Left colon (tissue), 2 donors: ENCODE measurements around the gene IQGAP2. TPM values are rescaled to one million over a fixed set of nuclear protein-coding genes. Genes with fewer than 3 reads are reported as not detected.
A peak's percentile ranks its signal among the peaks of the same experiment; 100 is the strongest.
"Not testable (repeated sequence)": the region's sequence is repeated elsewhere in the genome, so short reads cannot be mapped to it uniquely, and the experiment has no call there.

ENCODE experiments used
- ATAC-seq: fragments of 200-7000 bp; cut with Tn5 transposase; one replicate; pipeline ENCODE4 v1.9.1; 2020; ENCODE audit warnings: mild to moderate bottlenecking, moderate library complexity
- DNase-seq, 2 donors: peaks; one replicate each; pipeline ENCODE4 v3.0.0-alpha.2; 2020
- intact Hi-C, 2 donors: fragments of 100-400 bp; cut with DNase I in 1 of 2; cut with micrococcal nuclease in 1 of 2; formaldehyde crosslinking; loops; one replicate each; pipeline versions ENCODE4 v1.11.2 to v1.14.0; 2022; cut with DNase I, micrococcal nuclease
- total RNA-seq, 2 donors: library from RNA; stranded (reverse); fragmentation: NEBNext Ultra II Directional; extraction: Animal tissue kit (Norgen Biotek cat#: 25700); gene quantifications; one replicate each; pipeline ENCODE4 v1.2.1, GENCODE V29; 2021
- donor health status: DM: no; HTN: no; CAD: no.
- donor health status: DM: yes; HTN: yes; CAD: no.

Gene IQGAP2
- total RNA-seq, 2 donors from 2014 or later, result 104 to 123 TPM

DNA sequence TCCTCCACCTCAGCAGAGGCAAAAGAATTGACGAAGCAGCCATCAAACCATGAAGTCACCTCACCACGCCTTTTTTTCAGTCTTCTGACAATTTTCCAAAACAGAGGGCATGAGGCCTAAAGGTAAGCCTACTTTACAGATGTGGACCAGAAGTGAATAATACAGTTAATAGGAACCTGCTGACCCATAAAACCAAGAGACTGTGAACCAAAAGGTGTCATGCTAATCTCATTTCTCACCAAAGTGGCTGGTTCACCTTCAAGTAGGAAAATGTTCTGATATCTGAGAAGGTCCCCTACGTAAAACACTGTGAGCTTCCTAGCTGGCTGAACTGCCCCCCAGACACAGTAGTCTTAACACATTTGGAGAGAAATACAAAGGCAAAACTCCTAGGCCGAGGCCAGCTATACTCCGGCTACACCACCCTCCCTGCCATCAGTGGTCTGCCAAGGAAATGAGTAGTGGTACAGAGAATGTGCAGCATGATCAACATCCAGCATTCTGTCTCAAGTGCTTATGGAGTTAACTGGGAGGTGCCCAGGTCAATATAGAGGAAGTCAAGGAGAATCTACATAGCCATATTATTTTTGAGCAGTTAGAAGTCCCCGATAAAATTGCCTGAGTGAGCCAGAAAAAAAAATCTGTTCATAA lies 239.4 kb downstream of the IQGAP2 start:
- intact Hi-C loops, result no loop called here
- DNase-seq (no peak), ATAC-seq (no peak)

DNA sequence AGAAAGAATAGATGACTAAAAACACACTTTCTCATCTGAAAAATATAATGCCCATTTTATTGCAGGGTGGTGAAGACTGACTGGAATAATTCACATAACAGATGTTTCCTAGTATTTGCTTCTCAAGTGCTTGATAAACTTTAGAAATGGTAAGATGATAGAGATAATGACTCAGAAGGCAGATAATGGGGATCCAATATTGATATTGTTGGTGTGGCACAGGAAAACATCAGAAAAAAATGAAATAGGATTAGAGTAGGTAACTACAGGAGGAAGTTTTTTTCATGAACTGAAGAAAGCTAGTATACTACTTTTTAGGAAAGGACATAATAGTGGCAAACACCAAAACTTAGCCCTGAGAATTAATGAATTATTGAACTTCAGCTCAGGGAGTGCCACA lies 240.3 kb downstream of the IQGAP2 start:
- no peak for ATAC-seq
- intact Hi-C loops, result no loop called here

DNA sequence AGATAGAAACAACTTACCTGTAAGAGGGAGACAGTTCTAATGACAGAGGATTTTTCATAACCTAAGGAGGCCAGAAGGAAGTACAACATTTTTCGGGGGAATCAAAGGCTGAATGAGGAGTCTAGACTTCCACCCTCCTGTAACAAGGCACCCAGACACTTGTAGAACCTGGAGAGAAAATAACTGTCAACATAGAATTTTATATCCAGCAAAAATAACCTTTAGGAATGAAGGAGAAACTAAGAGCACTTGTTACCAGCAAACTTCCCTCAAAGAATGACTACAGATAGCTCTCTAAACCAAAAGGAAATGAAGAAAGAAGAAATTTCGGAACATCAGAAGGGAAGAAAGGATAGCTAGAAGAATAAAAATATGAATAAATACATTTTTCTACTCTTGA lies 246.1 kb downstream of the IQGAP2 start:
- no peak for DNase-seq
- ATAC-seq, result no peak
- intact Hi-C loops, result no loop called here

More for the DNA sequence above, 240.3 kb downstream of the IQGAP2 start:
- no peak for DNase-seq

DNA sequence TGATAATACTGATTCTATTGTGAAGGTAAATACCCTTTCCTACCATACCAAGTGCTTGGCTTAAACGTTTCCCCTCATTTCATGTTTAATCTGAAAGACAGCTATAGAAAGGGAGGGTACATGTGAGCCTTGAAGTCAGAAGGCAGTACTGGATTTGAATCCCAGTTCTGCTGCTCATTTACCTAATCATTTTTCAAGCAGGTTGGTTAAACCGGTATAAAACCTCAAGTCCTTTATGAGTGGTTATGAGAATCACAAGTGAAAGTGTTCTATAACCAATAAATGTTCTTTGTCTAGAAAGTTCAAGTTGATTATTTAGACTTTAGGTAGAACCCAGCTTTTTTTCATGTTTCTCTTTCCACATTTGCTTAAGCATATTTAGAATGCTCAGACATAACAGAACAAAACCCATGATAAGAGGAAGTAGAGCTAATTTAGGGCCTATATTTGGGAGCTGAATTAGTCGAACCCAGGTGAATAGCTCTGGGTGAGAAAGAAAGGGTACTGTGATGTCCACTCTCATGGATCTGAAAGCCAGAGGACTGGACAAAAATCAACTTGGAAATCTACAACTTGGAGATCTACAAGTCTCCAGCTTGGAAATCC lies 249.8 kb downstream of the IQGAP2 start:
- ATAC-seq (no peak), DNase-seq (no peak)
- intact Hi-C loops, result no loop called here

DNA sequence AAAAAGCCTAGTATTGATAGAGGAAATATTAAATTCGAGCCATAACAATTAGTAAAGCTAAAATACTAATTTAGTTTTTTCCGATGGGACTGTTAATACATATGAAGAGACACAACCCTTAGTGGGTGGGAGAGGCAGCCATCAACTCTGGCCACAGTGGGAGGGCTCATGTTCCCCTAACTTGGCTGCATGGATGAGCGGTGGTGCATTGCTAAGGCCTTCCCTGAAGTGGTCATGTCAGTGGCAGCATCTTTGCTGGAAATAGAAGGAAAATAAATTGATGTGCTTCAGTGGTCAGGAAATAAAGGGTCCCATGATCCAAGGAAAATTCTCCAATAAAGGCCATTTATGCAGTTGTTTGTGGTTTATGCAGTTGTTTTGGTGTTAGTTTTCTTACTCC lies 254.0 kb downstream of the IQGAP2 start:
- intact Hi-C loops, result no loop called here
- ATAC-seq (no peak), DNase-seq (no peak)

DNA sequence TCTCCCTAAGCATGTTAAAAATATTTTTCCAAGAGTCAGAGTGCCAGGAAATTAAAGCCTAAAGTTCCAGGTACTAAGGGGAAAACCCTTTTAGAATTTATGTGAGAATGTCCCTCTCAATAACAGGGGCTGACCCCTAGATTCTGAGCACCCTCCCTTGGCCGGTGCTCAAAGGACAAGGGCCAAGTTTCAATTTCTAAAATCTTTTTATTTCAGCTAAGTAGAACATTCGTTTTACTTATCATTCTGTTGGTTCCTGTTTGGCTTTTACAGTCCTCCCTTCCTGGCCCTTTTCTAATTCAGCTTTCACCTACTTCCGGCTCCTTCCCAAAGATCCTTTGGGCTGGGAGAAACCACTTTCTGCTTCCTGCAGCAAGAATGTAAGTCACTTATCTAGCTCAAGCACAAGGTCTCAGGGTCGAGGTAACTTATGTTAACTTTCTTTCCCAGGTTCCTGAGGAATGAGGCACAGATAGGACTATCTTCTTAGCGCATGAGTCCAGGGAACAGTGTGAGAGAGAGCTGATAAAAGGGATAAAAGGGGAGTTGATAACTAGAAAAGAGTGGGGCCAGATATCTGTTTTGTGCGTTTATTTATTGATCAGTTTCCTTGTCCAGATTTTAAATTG lies 254.7 kb downstream of the IQGAP2 start:
- intact Hi-C loops, result no loop called here
- DNase-seq (no peak), ATAC-seq (no peak)

DNA sequence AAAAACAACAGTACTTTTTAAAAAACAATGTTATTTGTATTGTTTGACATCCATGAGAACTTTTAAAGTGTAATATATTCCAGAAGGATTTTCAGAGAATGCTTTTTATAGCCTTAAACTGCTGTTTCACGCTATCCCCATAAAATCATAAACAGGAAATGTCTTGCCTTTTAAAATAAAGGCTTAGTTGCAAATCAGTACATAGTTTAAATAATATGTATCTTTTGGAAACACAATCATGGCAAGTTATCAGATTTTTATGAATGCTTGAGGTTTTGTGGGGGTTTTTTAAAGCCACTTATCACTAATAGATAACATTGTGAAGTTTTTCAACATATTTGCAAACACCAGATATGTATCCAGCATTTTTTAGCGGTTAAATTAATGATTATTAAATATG lies 257.3 kb downstream of the IQGAP2 start:
- DNase-seq (no peak), ATAC-seq (no peak)
- intact Hi-C loops, result no loop called here

DNA sequence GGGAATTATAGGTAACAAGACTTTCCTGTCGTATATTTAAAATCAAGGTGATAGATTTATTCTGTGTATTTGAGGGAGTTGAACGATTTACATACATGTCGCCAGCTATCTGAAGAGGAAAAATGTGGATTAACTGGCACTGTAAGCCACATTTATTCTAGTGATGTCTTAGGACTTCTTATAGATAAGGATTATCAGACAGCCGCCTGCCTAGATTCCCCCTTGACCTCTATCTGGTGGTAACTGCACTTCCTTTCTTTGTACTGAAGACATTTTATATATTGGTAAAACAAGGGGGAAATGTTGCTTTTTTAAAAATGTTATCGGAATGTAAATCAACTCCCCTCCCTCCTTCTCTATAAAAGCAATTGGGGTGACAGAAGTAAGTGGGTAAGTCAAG lies 259.4 kb downstream of the IQGAP2 start:
- DNase-seq (no peak), ATAC-seq (no peak)
- intact Hi-C loops, result no loop called here

DNA sequence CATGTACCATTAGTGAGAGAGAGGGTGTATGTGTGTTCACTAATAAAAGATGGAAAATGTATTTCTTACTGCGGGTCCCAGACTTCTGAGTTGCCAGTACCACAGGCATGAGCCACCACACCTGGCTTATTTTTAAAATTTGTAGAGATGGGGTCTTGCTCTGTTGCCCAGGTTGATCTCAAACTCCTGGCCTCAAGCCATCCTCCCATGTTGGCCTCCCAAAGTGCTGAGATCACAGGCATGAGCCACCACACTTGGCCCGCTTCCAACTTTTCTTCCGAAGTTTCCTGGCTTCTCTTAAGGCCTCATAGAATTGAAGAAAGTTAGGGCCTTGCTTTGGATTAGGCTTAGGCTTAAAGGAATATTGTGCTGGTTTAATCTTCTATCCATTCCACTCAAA lies 260.5 kb downstream of the IQGAP2 start:
- ATAC-seq, result no peak
- intact Hi-C loops, result no loop called here
- no peak for DNase-seq

DNA sequence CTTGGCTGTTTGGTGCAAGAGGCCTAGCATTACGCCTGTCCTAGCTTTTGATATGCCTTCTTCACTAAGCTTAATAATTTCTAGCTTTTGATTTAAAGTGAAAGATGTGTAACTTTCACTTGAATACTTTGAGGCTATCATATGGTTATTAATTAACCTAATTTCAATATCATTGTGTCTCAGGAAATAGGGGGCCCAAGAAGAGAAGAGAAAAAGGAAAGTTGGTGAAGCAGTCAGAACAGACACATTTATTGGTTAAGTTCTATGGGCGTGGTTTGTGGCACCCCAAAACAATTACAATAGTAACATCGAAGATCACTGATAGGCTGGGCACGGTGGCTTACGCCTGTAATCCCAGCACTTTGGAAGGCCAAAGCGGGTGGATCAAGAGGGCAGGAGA lies 261.0 kb downstream of the IQGAP2 start:
- no peak for ATAC-seq
- DNase-seq, result no peak
- intact Hi-C loops, result no loop called here

DNA sequence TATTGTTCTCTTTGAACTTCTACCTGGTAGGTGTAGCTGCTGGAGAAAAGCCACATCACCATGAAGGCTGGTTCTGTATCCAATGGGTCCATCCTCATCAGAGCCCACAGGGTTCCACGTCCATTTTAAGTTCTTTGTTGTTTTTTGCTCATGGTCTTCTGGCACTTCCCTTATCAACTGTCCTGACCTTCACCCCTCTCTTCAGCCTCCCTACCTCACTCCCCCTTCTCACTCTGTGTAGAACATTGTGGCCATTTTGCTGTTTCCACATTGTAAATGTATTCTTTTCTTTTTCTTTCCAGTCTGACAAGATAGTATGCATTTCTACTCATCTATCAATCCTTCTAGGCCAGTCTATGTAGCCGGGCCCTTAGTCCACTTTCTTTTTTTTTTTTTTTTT lies 264.4 kb downstream of the IQGAP2 start:
- no peak for DNase-seq
- intact Hi-C loops, result no loop called here
- no peak for ATAC-seq

DNA sequence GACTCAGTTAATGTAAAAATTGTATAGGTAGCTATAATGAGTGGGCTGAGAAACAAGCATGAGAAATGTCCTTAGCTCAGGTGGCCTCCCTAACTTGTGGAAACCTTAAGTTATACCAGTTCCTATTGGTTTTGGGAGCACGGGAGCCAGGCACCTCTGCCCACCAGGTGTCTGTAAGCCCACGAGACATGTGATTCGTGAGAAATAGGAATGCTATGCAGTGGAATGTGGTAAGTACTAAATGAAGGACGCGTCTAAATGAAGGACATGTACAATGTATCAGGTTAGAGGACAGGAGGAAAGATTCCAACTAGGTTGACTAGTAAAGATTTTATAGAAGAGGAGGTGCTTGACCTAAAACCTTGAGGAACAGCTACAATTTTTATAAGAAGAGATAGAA lies 266.2 kb downstream of the IQGAP2 start:
- intact Hi-C loops, result no loop called here
- no peak for DNase-seq
- no peak for ATAC-seq

DNA sequence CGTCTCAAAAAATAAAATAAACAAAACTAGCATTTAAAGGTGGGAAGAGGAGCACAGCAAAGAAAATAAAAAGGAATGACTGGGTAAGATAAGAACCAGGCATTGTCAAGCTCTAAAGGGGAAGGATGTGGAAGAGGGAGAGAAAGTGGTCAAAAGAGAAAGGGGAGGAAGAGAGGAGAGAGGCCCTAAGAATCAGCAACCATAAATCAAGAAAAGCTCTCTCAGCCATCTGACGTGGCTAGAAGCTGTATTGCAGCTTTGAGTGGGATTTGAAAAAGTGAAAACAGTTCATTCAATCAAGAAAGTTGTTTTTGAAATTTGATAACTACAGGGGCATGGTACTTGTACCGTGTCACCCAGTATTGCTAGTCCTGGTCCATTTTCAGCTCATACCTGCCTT lies 267.4 kb downstream of the IQGAP2 start:
- intact Hi-C loops, result no loop called here
- no peak for ATAC-seq
- no peak for DNase-seq

DNA sequence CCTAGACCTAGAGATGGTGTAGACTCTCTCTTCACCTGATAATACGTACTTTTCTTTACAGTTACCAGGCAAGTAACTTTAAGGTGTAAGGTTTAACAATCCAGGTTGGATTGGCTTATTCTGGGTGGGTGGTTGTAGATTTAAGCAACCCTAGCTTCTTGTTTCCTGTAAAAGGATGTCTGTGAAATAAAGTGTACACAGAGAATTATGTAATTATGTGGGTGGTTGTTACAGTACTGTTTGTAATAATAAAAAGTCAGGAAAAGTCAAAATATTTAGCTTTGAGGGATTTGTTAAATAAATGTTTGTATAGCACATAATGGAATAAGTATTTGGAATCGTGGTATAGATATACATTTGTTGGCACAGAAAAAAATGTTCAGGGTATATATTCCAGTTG lies 269.2 kb downstream of the IQGAP2 start:
- no peak for DNase-seq
- no peak for ATAC-seq
- intact Hi-C loops, result no loop called here

DNA sequence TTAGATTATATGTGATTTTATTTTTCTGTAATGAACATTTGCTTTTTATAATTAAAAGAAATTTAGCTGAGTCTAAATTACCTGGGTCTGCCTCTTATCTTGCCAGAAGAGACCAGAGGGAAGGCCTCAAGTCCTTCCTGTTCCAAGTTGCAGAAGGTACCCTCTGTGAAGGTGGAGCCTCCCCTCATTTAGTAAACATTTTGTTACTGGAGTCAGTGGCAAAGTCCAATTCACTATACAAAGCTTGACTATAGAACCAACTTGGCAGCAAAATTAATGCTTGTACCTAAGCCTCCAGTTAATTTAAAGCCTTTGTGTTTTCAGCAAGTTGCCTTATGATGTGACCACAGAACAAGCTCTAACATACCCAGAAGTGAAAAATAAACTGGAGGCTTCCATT lies 270.0 kb downstream of the IQGAP2 start:
- no peak for DNase-seq
- peak; percentile 99 for ATAC-seq
- intact Hi-C loops, result no loop called here

DNA sequence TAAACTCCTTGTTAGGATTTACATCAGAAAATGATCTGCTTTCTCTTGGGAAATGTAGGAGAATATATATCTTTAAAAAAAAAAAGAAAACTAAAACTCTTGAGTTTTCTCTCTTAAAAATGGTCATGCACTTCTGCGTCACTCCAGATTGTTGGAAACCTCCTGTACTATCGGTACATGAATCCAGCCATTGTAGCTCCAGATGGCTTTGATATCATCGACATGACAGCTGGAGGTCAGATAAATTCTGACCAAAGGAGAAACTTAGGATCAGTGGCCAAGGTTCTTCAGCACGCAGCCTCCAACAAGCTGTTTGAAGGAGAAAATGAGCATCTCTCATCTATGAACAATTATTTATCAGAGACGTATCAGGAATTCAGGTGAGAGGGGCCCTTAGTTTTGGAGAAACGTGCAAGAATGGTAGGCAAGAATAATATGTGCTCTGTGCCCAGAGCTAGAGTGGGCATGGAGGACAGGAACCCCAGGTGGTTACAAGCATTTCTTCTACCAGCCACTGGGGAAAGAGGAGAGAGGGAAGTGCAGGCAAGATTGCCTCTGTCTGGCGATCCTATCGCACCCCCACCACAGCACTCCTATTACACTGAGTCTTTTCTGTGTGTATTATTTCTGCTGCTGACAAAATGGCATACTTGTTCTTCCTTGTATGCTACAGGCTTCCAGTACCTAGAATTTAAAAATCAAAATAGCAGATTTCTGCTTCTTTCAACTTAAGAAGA lies 271.4 kb downstream of the IQGAP2 start:
- intact Hi-C loops, result no loop called here
- no peak for DNase-seq
- no peak for ATAC-seq

DNA sequence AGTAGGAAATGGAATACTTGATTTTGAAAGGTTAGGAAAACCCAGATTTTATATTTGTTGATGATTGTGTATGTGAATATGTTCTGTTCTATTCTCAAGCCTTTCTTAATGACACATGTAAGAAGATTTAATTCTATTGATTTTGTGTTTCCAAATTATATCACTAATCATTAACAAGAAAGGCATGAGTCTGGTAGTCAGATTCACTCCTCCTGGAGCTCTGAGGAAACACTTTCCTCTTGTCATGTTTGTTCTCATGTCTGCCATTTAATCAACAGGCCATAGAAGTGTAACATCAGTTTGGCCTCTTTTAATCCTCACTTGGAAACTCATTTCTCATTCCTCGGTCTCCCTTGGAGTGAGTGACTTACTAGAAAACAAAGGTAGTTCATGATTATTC lies 272.3 kb downstream of the IQGAP2 start:
- intact Hi-C loops, result no loop called here
- ATAC-seq, result no peak
- no peak for DNase-seq

DNA sequence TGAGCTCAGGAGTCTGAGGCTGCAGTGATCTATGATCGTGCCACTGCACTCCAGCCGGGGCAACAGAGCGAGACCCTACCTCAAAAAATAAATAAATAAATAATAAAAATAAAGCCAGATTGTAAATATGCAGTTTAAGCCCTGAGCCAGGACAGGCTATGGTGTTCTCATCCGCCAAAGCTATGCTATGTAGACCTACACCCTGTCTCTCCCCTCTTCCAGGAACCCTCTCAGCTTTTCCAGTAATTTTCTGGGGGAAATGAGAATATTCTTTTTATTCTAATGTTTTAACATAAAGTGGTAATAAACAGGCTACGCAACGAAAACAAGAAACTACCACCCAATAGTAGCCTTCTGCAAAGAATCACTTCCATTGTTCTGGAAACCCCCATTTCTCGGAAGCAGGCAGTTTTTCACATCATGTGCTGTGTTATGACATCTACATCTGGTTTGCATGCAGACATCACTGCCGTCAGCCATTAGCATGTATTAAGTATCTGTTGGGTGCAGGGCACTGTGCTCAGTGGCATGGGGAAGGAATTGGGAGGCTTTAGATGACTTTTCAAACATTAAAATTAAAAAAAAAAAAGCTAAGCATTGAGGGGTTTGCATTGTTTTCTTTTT lies 274.9 kb downstream of the IQGAP2 start:
- DNase-seq (no peak), ATAC-seq (no peak)
- intact Hi-C loops, result no loop called here

DNA sequence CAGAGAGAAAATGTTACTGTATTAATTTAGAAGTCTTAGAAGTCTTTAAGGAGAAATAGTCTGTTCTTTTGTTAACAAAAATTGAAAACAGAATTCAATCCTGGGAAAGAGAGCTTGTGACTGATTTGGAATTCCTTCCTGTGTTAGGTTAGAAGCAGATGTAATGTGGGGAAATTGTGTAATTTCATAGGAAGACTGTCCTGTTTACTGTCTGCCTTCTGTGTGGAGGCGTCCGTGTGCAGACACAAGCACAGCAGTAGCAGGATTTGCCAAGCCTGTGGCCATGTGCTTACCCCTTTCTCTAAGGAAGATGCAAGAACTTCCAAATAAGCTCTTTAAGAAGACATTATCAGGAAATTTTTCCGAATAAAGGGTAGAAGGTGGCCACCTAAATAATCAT lies 276.1 kb downstream of the IQGAP2 start:
- intact Hi-C loops, result no loop called here
- ATAC-seq, result no peak
- no peak for DNase-seq

DNA sequence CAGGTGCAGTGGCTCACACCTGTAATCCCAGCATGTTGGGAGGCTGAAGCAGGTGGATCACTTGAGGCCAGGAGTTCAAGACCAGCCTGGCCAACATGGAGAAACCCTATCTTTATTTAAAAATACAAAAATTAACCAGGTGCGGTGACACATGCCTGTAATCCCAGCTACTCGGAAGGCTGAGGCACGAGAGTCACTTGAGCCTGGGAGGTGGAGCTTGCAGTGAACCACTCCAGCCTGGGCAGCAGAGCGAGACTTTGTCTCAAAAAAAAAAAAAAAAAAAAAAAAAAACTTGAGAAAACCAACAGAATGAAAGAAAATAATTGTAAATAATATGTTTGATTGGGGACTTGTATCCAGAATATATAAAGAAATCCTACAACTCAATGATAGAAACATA lies 277.7 kb downstream of the IQGAP2 start:
- DNase-seq, intact Hi-C loops, ATAC-seq: not testable (repeated sequence)
